ENCODE measurements around the gene AP5Z1. TPM values are rescaled to one million over a fixed set of nuclear protein-coding genes. Genes with fewer than 3 reads are reported as not detected.

The AP5Z1 gene
- total RNA-seq, 4 donors from 2014 or later = 36.6 to 111 (median 44.5) TPM

DNA sequence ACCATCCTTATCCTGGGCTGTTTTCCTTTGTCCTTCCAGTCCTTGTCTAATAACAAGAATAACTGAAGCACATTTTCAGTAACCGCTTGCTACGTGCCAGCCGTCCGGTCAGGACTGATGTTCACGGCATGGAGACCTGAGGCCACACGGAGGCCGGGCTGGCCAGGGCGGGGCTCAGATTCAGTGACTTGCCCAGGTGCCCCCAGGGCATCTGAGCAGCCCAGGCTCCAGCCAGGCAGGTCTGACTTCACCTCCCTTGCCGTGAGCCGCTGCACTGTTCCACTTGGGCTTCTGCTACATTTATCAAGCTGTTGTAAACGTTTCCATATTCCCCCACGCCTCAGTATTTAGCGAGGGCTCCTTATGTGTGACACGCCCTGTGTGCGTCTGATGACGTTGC is 43.6 kb upstream of the AP5Z1 start:
- H3K4me3 ChIP-seq = no peak overlapping the region
- intact Hi-C loops (cut with DNase I; ENCODE audit: low total_unique reads) = no loop called here
- 95 to 98% methylated on average over 10 to 16 of the region's 16 CpGs for WGBS, 2 donors (ENCODE audit: low coverage in 1 of 2)
- in situ Hi-C loops (cut with MboI; ENCODE audit: low pct_ligation_motif_present in 1 of 4, low pct_unique_long_range_greater_than_20kb in 1 of 4, low sequenced_read_pairs in 3 of 4) = no loop called here
- no peaks in the 10 kb centered on the region for H3K36me3 ChIP-seq
- no peak for TF ChIP-seq POLR2A (IDR thresholded peaks at IDR 0.05)
- TF ChIP-seq, protein P1, sequence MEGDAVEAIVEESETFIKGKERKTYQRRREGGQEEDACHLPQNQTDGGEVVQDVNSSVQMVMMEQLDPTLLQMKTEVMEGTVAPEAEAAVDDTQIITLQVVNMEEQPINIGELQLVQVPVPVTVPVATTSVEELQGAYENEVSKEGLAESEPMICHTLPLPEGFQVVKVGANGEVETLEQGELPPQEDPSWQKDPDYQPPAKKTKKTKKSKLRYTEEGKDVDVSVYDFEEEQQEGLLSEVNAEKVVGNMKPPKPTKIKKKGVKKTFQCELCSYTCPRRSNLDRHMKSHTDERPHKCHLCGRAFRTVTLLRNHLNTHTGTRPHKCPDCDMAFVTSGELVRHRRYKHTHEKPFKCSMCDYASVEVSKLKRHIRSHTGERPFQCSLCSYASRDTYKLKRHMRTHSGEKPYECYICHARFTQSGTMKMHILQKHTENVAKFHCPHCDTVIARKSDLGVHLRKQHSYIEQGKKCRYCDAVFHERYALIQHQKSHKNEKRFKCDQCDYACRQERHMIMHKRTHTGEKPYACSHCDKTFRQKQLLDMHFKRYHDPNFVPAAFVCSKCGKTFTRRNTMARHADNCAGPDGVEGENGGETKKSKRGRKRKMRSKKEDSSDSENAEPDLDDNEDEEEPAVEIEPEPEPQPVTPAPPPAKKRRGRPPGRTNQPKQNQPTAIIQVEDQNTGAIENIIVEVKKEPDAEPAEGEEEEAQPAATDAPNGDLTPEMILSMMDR (IDR thresholded peaks at IDR 0.05) = no peak
- TF ChIP-seq EP300 (IDR thresholded peaks at IDR 0.05; ENCODE audit: low read depth) = no peak
- DNase-seq = no peak
- peaks cover 0 to 7% (median 0%) of the 10 kb centered on the region in 4 donors for H3K4me1 ChIP-seq
- no peak overlapping the region for H3K27ac ChIP-seq
- H3K27me3 ChIP-seq = no peaks in the 10 kb centered on the region
- no peaks in the 10 kb centered on the region for H3K9me3 ChIP-seq

GRCh38 chr7:4733936-4734528 is 41.4 kb upstream of the AP5Z1 start:
- WGBS, 2 donors (ENCODE audit: low coverage in 1 of 2) = 86% methylated on average over 15 of the region's 15 CpGs; no CpG with 5 or more reads in 1 of the 2 donors
- Histone ChIP-seq H3K27ac (no peak overlapping the region), H3K27me3 (no peaks in the 10 kb centered on the region), H3K4me1 (peaks cover 0 to 7% (median 3%) of the 10 kb centered on the region in 4 donors), H3K36me3 (no peaks in the 10 kb centered on the region), H3K9me3 (no peaks in the 10 kb centered on the region), H3K4me3 (no peak overlapping the region)
- TF ChIP-seq POLR2AphosphoS5 (IDR thresholded peaks at IDR 0.05) (no peak), POLR2A (IDR thresholded peaks at IDR 0.05) (no peak), EP300 (IDR thresholded peaks at IDR 0.05; ENCODE audit: low read depth) (no peak)
- TF ChIP-seq, protein P1 (IDR thresholded peaks at IDR 0.05) = no peak
- intact Hi-C loops (cut with DNase I; ENCODE audit: low total_unique reads) = no loop called here
- DNase-seq = no peak
- in situ Hi-C loops (cut with MboI; ENCODE audit: low pct_ligation_motif_present in 1 of 4, low pct_unique_long_range_greater_than_20kb in 1 of 4, low sequenced_read_pairs in 3 of 4) = no loop called here

DNA sequence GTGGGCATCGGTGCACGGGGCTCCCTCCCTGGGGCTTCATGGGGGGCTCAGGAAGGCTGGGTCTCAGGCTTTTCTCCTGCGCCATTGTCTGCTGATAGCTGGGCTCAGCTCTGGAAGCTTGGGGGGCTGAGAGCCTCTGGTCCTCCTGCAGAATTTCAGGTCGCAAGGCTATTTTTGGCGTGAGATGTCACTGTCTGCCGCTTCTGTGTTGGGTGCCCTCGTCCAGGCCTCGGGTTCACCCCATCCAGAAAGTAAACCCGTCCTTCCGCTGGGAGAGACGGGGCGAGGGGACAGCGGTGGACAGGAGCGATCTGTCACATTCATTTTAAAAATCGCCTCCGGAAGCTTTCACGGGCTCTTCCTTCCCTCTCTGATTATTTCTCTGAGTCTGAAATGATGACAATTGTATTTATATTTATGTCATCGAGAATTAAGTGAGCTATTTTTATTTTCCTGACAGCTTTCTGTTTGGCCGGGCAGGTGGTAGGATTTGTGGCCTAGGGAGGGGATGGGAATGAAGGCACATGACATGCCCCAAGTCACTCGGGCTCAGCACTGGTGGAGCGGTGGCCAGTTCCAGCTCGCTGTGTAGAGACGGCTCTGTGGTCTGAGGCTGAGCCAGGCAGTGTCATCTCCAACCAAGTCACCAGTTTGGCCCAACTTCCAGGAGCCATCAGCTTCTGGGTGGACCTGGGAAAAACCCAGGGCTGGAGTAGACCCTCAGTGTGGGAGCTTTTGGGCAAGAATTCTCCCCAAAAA is 40.7 kb upstream of the AP5Z1 start:
- WGBS, 2 donors (ENCODE audit: low coverage in 1 of 2) = 89 to 95% methylated on average over 12 to 22 of the region's 23 CpGs
- TF ChIP-seq POLR2A (IDR thresholded peaks at IDR 0.05) (no peak), EP300 (IDR thresholded peaks at IDR 0.05; ENCODE audit: low read depth) (no peak), POLR2AphosphoS5 (IDR thresholded peaks at IDR 0.05) (no peak)
- TF ChIP-seq, protein P1 (IDR thresholded peaks at IDR 0.05) = no peak
- Histone ChIP-seq H3K27ac (no peak overlapping the region), H3K9me3 (no peaks in the 10 kb centered on the region), H3K27me3 (no peaks in the 10 kb centered on the region), H3K4me3 (no peak overlapping the region), H3K36me3 (no peaks in the 10 kb centered on the region), H3K4me1 (peaks cover 0 to 13% (median 8%) of the 10 kb centered on the region in 4 donors)
- in situ Hi-C loops (cut with MboI; ENCODE audit: low pct_ligation_motif_present in 1 of 4, low pct_unique_long_range_greater_than_20kb in 1 of 4, low sequenced_read_pairs in 3 of 4) (no loop called here), intact Hi-C loops (cut with DNase I; ENCODE audit: low total_unique reads) (no loop called here)
- DNase-seq = no peak

DNA sequence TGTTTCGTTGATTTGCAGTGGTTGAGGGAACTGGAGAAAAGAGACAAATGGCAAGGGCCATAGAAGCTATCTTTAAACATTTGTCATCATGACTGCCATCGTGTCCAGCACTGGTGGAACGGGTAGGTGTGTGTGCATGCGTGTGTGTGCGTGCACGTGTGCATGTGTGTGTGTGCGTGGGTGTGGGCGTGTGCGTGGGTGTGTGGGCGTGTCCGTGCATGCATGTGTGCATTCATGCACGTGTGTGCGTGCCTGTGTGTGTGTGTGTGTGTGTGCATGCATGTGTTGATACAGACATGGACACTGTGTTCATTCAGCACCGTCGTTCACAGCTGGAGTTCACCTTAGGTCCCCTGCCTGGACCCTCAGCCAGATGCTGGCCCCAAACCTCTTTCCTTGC is 38.1 kb upstream of the AP5Z1 start:
- intact Hi-C loops (cut with DNase I; ENCODE audit: low total_unique reads) (no loop called here), in situ Hi-C loops (cut with MboI; ENCODE audit: low pct_ligation_motif_present in 1 of 4, low pct_unique_long_range_greater_than_20kb in 1 of 4, low sequenced_read_pairs in 3 of 4) (no loop called here)
- TF ChIP-seq POLR2A (IDR thresholded peaks at IDR 0.05) (no peak), POLR2AphosphoS5 (IDR thresholded peaks at IDR 0.05) (no peak), EP300 (IDR thresholded peaks at IDR 0.05; ENCODE audit: low read depth) (no peak)
- TF ChIP-seq, protein P1 (IDR thresholded peaks at IDR 0.05) = no peak
- H3K27ac ChIP-seq = no peak overlapping the region
- no peaks in the 10 kb centered on the region for H3K27me3 ChIP-seq
- no peak overlapping the region for H3K4me3 ChIP-seq
- no peak for DNase-seq
- no peaks in the 10 kb centered on the region for H3K36me3 ChIP-seq
- no peaks in the 10 kb centered on the region for H3K9me3 ChIP-seq
- H3K4me1 ChIP-seq = peaks cover 4 to 28% (median 15%) of the 10 kb centered on the region in 4 donors
- WGBS, 2 donors (ENCODE audit: low coverage in 1 of 2) = 94% methylated on average over 15 of the region's 15 CpGs; no CpG with 5 or more reads in 1 of the 2 donors

Measured in transverse colon (tissue), 4 donors.